Stimulated activated CD8-positive, alpha-beta memory T cell treated with anti-CD3 and anti-CD28 coated beads, Interleukin-15, amount 100 ng/mL, for 48 hours (primary cell): ENCODE results near the gene SMTNL2.

Experiments used
- DNase-seq, 2 donors: peaks; one replicate each; pipeline ENCODE4 v3.0.0-alpha.2; 2020; ENCODE audit warnings: low read depth in 2 of 2

SMTNL2 gene

DNA sequence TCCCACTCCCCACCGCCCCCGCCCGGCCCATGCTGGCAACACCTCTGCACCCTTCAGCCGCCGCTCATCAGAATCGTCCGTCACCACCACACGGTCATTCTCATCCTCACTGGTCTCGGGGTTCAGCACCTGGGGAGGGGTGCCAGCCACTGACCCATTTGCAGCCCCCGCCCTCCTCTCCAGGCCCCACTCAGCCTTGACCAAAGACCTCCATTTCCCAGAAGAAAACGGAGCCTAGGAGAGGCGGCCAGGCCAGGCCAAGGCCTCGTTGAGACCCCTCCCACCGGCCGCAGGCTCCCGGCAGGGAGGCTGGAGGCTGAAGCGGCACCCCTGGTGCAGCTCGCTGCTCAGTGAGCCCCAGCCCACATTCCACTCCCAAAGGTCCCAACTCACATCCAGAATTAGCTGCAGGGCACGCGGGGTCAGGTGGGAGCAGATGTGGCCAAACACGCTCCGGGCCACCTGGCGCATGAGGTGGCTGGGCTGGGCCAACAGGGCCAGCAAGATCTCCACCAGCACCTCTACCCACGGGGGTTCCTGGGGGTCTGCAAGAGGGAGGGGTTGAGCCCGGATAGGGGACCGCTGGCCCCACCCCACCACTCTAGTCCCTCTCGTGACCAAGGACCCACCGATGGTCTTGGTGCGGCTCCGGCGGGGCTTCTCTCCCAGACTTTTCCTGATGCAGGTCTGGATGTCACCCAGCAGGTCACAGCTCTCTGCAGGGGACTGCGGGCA is 38.9 kb upstream of the SMTNL2 start:
- no peak for DNase-seq

DNA sequence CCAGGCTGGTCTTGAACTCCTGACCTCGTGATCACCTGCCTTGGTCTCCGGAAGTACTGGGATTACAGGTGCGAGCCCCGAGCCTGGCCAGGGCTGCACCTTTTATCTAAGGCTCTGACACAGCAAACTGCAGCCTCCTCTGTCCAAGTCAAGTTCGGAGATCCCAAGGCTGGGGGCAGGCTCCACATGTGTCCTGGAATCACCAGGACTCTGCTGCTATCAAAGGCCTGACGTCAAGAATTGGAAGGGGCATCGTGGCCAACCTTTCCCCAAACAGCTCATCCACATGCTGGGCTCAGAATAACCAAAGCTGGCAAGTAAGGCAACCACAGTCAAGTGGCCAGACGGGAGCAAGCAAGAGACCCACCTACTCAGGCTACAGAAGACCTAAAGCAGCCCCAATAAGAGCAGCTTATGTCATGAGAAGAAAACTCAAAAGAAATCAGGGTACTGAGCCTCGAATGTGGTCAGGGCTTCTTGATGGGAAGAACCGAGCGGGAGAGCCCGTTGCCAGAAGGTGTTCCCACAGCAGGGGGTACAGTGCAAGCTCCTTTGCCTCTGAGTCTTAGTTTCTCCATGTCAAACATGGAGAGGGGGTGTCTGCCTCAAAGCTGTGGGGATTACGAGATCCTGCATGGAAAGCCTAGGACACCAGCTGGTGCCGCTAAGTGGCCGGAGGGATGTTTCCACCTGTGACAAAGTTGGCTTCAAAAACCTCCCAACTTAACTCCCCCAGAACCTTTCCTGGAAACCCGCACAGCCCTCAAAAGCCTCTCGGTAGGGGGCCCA is 37.0 kb upstream of the SMTNL2 start:
- no peak for DNase-seq

DNA sequence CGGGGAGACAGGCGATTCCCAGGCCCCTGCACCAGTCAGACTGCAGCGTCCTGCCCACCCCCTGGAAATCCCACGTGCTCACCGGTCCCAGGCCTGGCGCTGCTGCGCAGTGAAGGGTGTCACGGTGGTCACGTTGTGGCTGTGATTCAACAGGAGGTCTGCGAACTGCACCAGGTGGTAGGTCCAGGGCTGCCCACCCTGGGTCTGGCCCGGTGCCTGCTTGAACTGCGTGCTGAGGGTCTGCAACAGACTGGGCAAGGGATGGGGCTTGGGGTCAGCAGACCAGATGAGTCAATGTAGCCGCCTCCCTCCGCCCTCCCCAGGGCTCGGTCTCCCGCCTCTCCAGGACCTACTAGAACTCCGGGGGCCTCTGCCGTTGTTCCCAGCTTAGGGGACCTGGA is 36.3 kb upstream of the SMTNL2 start:
- no peak for DNase-seq

DNA sequence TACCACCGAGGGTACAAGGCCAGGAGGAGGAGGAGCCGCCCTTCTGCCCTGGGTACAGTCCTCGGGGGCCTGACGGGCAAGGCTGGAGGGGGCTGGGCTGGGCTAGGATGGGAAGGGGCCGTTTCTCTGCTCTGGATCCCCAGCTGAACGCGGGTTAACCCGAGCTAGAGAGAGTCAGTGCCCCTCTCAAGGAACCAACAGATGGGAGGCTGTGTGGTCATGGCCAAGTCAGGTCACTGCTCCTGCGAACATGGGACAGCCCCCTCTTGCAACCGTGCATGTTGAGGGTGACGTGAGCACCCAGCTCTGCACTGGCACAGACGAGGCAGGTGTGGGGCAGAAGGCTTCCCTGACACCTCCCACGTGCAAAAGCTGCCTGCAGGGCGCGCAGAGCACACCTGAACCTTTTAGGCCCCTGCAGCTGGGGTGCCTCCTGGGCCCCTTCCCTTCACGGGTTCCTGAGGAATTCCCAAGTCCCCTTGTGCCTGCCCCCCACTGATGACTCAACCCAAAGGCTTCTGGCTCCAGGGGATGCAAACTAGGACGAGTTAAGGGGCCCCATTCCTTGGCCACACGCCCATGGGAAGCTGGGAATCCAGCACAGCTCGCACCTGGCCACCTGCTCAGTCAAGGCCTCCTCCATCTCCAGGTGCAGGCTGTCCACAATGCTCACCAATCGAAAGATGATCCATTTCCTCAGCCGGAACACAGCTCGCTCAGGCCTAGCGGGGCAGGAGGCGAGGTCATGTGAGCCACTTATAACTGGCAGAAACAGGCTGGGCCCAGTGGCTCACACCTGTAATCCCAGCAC is 35.4 kb upstream of the SMTNL2 start:
- no peak for DNase-seq

DNA sequence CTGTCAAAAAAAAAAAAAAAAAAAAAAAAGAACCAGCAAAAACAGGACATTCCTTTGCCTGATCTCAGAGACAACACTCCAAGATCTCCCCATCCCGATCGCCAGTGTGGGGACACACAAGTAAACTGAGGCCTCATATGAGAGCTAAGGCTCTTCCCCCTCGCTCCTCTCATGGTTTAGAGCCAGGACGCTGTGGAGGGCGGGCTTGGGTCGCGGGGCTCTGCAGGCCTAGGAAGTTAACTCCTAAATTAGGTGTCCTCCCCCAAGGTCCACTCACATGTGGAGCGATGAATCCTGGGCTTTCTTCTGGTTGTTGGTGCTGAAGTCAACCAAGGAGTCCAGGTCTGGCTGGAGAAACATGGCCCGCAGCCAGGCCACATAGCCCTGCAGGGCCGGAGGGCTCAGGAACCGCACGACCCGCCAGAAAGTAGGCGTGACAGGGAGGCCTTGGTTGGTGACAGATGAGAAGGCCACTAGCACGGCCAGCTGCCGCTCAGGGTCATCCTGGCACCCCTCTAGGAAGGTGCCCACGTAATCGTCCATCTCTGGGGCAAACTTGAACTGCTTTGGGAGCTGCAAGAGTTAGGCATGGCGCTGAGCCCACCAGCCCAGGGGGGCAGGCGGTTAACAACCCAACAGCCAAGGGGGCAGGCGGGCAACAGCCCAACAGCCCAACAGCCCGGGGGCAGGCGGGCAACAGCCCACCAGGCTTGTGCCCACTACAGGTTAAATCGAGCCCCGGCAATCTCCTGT is 34.4 kb upstream of the SMTNL2 start:
- DNase-seq: no peak

DNA sequence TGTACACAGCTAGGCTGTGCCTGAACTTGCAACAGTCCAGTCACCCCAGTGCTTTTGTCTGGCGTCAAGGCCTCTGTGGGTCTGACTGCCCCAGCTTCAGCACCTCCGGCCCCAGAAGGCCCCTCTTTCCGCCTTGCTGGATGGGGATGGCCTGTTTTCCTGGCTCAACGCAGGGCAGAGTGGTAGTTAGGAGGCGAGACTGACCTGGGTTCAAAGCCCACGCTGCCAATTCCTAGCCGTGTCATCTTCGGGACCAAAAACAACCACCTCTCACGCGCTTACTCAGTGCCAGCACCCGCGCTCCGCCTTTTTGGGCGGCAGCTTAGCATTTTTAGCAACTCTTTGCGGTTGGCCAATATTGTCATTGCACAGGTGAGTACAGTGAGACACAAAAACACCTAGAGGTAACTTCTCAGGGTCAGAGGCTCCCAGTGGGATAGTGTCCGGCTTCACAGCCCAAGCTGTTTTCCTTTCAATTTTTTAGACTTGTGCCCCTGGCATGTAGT is 33.7 kb upstream of the SMTNL2 start:
- DNase-seq: no peak

DNA sequence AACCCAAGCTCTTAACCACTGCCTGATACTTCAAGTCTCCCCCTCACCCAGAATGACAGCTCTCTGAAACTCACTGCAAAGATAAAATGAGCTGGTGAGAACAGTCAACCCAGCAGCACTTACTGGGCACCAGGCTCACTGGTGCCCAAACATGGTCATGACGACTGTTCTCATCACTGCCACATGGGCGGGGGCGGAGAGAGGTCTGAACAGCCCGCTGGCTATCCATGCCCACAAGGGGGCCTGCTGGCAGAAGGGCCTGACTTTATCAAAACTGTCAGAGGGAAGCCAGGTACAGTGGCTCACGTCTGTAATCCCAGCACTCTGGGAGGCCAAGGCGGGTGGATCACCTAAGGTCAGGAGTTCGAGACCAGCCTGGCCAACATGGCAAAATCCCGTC is 33.2 kb upstream of the SMTNL2 start:
- no peak for DNase-seq

DNA sequence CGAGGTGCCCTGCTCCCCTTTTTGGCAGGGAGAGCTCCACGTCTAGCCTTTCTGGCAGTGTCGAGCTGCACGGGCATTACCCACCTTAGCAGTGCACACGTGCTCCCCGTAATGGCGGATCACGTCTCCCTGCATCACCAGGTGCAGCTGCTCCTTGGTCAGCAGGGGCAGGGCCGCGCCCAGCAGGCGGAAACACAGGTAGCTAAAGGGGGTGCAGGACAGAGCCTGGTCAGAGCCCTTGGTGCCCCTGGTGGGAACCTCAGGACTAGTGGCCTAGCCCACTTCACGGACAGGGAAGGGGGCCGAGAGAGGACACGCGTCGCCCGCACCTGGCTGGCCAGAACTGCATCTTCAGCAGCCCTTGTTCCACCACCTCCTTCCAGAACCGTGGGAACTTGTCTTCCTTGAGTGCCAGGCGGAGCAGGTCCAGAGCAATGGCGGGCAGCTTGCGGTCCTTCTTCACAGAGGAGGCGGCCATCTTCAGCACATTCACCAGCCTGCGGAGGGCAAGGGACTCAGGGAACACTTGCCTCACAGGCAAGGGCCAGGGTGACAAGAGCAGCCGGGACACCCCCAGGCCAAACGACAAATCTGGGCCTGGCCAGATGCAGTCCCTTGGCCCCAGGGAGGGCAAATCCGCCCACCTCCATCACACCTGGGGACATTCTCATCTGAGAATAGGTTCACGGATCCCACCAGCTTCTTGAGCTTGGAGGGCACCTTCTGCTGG is 32.4 kb upstream of the SMTNL2 start:
- DNase-seq: no peak

DNA sequence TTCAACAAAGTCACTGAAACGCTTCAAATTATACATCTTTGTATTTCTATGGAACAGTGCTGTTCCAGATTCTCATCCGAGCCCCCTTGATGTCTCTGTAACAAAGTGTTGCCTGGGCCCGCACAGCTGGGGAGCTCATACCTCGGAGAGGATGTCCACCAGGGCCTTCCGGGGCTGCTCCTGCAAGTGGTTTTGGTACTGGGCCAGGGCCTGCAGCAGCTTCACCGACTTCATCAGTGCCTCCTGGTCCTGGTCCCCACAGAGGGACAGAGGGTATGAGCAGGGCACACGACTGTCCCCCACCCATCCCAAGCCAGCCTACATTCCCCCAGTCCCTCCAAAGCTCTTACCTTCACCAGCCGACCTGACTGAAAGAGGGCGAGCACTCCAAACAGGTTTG is 30.7 kb upstream of the SMTNL2 start:
- DNase-seq: no peak

DNA sequence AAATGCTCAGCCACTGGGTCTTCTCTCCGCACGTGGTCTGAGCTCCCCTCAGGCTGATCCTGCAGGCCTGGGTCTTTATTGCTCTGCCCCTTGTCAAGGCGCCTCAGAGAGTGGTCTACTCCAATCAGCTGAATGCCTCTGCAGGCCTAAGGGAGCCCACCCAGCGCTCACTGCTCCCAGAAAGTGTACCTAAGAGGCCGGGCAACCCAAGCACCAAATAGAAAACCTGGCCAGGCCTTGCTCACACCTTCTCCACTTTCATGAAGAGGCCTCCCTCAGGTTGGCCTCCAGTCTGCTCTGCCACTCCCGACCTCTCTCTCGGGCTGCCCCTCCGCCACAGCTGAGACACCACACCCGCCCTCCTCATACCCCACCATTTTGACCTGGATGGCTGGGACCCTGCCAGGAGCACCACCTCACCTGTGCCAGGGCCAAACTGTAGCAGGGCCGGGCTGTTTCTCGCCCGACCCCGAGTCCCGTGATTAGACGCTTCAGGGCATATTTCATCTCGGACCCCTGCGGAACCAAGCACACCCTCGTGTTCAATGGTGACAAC is 29.8 kb upstream of the SMTNL2 start:
- no peak for DNase-seq

DNA sequence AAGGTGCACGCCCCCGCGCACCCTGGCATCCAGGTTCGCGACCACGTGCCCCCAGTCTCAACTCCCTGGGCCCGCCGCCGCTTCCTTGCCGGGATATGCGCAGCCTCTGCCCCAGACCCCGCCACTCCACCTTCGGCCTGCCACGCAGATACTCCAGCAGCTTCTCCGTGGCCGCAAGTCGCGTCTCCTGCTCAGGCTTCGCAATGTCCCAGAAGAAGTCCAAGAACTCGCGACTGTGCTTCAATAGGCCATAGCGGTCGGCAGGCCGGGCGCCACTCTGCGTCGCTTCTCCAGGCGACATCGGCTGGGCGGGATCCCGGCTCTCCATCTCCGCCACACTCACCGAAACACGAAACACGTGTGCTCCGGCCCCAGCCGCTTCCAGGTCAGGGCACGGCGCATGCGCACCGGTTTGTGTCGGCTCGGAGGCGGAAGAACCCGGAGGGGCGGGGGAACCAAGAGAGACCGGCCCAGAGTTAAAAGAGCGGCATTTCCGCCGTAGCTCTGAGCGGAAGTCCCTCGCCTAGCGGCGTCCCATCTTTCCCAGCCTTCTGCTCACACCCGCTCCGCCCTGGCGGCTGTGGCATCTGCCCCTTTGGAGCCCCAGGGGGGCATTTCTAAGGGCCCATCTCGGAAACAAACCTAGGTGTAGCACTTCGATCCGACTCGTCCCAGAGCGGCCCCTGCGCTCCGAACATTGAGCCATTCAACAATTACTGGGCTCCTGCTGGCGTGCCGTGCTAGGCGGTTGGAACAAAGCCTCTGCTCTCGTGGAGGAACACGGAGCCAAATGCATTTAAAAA is 29.1 kb upstream of the SMTNL2 start, which contains the start of gene MYBBP1A:
Gene MYBBP1A, minus strand, starts transcription at position 388 of the 803 bp plus-strand sequence. Its CDS starts 60 bp downstream, at position 328.
- DNase-seq: peak; percentile 96 to 97

DNA sequence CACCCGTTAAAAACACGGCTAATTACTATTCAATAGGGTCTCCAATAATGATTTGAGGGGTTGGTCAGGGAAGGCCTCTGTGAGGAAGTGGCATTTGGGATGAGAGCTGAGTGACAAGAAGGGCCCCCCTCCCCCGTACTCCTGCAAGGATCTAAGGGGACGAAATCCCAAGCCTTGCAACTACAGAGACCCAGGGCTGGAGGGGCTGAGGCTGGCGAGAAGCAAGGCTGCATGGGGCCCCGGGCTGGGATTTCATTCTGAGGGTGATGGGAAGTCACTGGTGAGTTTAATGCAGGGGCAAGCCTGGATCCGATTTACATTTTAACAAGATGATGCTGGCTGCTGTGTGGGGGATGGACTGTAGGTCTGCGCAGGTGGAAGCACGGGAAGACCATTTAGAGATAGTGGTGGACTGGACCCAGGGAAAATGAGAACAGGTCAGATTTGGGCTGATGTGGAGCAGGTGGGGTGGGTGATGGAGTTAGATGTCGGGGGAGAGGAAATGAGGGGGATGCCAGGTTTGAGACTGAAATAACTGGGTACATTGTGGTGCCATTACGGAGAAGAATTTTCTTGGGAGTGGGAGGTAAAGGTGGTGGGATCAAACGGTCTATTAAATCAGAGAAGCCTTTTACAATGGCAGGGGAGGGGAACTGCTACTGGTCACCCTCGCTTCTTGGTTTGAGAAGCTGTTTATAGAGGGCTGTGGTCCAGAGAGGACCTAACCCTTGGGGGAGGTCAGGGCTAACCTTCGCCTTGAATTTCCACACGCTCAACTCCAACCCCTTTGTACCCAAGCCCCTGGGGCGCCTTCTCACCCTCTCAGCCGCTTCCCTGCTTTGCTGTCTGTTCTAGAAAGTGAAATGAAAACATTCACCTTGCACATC is 28.2 kb upstream of the SMTNL2 start:
- DNase-seq: no peak

DNA sequence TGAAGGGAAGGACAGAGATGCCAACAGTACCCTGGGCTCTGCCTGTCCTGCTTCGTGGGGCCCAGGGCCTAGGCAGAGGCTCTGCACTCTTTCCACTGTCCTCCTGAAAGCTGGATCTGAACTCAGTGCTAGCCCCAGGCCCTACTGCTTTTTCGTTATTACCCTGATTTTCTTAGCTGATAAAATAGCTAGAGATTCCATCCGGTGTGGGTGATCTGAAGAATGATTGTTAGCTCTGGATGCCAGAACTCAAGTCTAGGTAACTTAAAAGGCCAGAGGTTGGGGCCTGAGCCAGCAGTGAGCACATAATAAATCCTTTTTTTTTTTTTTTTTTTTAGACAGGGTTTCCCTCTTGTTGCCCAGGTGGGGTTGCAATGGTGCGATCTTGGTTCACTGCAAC is 27.3 kb upstream of the SMTNL2 start:
- DNase-seq: no peak

DNA sequence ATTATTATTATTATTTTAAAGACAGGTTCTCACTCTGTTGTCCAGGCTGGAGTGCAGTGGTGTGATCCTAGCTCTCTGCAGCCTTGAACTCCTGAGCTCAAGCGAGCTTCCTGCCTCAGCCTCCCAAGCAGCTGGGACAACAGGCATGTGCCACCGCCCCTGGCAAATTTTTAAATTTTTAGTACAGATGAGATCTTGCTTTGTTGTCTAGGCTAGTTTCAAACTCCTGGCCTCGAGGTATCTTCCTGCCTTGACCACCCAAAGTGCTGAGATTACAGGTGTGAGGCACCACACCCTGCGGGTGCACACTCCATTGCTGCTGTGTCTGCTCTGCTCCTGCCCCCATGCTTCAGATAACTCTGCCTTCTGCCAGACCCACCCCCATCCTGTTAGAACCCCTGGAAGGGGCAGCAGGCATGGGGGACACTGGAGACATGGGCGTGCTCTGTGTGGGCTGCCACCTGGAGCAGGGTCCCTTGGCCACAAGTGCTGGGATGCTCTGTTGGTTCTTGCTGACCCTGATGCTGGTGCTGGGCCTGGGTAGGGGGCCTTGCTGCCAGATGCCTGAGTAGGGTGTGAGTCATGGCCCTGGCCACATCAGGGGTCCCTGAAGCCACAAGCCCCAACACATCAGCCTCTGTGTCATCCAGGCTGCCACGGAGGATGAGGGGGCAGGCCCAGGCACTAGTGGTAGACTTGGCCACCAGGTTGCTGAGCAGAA is 26.5 kb upstream of the SMTNL2 start:
- DNase-seq: no peak

DNA sequence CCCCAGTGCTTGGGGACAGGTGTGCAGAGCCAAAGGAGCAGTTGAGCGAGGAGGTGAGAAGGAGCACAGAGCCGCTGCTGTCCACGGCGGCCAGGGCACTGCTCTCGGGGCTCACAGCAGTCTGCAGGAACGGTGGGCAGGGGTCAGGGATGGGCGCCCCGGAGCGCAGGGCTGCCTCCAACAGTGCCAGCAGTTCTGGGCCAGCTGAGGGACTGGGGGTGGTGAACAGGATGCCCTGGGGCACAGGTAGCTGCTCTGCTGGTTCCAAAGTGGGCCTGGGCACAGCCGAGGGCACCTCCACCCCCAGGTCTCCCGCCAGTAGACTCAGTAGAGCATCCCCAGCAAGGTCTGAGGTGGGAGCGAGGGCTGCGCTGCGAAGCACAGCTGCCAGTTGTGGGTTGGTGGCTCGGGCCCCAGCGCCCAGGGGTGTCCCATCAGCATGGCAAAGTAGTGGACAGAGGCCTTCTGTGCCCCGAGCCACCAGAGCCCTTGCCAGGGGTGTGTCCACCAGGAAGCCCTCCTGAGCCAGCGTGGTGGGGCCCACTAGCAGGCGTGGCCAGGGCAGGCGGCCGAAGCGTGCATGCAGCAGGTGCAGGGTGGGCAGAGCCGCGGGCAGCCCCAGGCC is 25.9 kb upstream of the SMTNL2 start:
- no peak for DNase-seq

DNA sequence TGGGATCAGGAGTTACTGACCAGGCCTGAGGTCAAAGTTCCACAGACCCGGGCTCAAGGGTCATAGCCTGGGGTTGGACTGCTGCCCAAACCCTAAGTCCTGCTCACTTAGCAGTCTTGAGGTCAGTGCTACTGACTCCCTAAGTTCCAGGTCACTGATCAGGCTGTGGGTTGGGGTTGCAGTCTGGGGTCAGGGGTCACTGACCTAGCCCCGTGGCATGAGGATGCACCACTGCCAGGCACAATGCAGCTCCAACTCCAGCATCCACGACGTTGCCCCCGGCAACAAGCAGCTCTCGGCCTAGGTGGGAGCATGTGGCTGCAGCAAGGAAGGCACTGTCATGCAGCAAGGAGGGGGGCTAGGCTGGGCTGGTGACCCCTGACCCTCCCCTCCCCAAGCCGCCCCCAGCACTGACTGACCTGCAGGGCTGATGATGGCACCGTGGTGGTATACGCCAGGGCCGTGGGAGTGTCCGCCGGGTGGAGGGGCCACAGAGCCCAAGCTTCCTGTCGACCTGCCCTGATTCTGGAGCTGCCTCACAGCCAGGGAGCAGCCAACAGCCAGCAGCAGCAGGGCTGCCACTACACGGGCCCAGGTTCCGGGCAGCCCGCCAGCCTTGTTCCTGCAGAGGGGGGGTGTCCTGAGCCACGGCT is 25.1 kb upstream of the SMTNL2 start:
- no peak for DNase-seq

DNA sequence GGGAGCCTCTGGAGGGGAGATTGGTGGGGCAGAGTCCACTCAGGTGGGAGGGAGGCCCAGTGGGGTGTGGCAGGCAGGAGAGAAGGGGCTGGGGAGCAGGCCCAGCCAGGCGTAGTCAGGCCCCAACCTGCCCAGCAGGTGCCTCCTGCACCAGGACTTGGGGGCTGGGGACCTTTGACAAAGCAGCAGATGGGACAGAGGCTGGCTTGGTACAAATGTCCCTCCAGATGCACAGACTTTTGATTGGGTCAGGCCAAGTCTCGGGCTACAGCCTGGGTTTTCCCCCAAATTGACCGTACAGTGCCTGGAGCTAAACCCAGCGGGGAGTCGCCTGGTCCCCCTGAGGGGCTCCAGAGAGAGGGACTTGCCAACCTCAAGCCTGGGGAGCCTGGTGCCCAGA is 24.4 kb upstream of the SMTNL2 start:
- DNase-seq: no peak
